IMR-90 (cell line): Measurements from ENCODE around the gene SNAPC4. TPM values are rescaled to one million over a fixed set of nuclear protein-coding genes. Genes with fewer than 3 reads are reported as not detected.
A peak's percentile ranks its signal among the peaks of the same experiment; 100 is the strongest.

Source experiments
- ATAC-seq: fragments of 200-7000 bp; cut with Tn5 transposase; 2 replicates; pipeline ENCODE4 v1.9.1; 2020; ENCODE audit warnings: low read depth, mild to moderate bottlenecking, moderate library complexity
- BruUV-seq: library from RNA; stranded (reverse); fragments of 400-500 nt; replicated peaks from 2 replicates; lab custom pipeline; 2021; lab: Mats Ljungman, UMichigan
- CTCF ChIA-PET: fragments of 300-600 bp; formaldehyde crosslinking; extraction: SDS; loops from one replicate; lab custom pipeline; 2021; ENCODE audit warnings: antibody characterized with exemption; lab: Yijun Ruan, JAX
- POLR2A ChIA-PET: fragments of 300-600 bp; sonication (Branson Sonifier 250); formaldehyde crosslinking; loops from one replicate; lab custom pipeline; 2022; ENCODE audit warnings: antibody characterized with exemption; ENCODE audit not compliant: unreplicated experiment; lab: Charles Lee
- DNase-seq: peaks from one replicate; pipeline ENCODE4 v3.0.0; 2013
- H2AFZ ChIP-seq: replicated peaks from 2 replicates; pipeline ENCODE3; 2013; ENCODE audit warnings: low read length, mild to moderate bottlenecking; ENCODE audit not compliant: poor library complexity
- H2AK5ac ChIP-seq: 2 replicates; pipeline ENCODE4 v1.6.1; 2013; ENCODE audit warnings: low read depth, low read length, inconsistent platforms
- H2AK9ac ChIP-seq: replicated peaks from 2 replicates; pipeline ENCODE3; 2013; ENCODE audit warnings: mild to moderate bottlenecking, low read depth, low read length, moderate library complexity; ENCODE audit not compliant: poor library complexity
- H2BK120ac ChIP-seq: 2 replicates; pipeline ENCODE4 v1.6.1; 2013; ENCODE audit warnings: low read depth, low read length, inconsistent platforms
- H2BK15ac ChIP-seq: 3 replicates; pipeline ENCODE4 v1.6.1; 2013; ENCODE audit warnings: low read depth, low read length, inconsistent platforms
- H2BK20ac ChIP-seq: 2 replicates; pipeline ENCODE4 v1.6.1; 2013; ENCODE audit warnings: low read depth, mild to moderate bottlenecking, inconsistent platforms, low read length, moderate library complexity
- H2BK5ac ChIP-seq: 2 replicates; pipeline ENCODE4 v1.6.1; 2013; ENCODE audit warnings: mild to moderate bottlenecking, low read depth, low read length, inconsistent platforms; ENCODE audit not compliant: poor library complexity, severe bottlenecking
- H3K14ac ChIP-seq: replicated peaks from 2 replicates; pipeline ENCODE4 v1.6.1; 2013; ENCODE audit warnings: low read depth, low read length, inconsistent platforms
- H3K18ac ChIP-seq: 2 replicates; pipeline ENCODE4 v1.6.1; 2013; ENCODE audit warnings: low read depth, low read length, control low read depth
- H3K23ac ChIP-seq: 2 replicates; pipeline ENCODE4 v1.6.1; 2013; ENCODE audit warnings: low read depth, low read length, inconsistent platforms
- H3K27ac ChIP-seq: 2 replicates; pipeline ENCODE4 v1.5.1; 2013; ENCODE audit warnings: mild to moderate bottlenecking, control low read depth, low read length; ENCODE audit not compliant: insufficient read depth
- H3K27me3 ChIP-seq: 2 replicates; pipeline ENCODE4 v1.6.1; 2013; ENCODE audit warnings: low read length; ENCODE audit not compliant: control insufficient read depth, insufficient read depth
- H3K36me3 ChIP-seq: 2 replicates; pipeline ENCODE4 v1.6.1; 2013; ENCODE audit warnings: low read length, mixed read lengths; ENCODE audit not compliant: control insufficient read depth, insufficient read depth
- H3K4ac ChIP-seq: 2 replicates; pipeline ENCODE4 v1.6.1; 2013; ENCODE audit warnings: low read depth, low read length, inconsistent platforms
- H3K4me1 ChIP-seq: 2 replicates; pipeline ENCODE4 v1.6.1; 2013; ENCODE audit warnings: low read length, mixed read lengths; ENCODE audit not compliant: control insufficient read depth, insufficient read depth
- H3K4me2 ChIP-seq: 2 replicates; pipeline ENCODE4 v1.6.1; 2013; ENCODE audit warnings: low read depth, mild to moderate bottlenecking, control low read depth, low read length, moderate library complexity
- H3K4me3 ChIP-seq: 2 replicates; pipeline ENCODE4 v1.5.1; 2013; ENCODE audit warnings: low read depth, mild to moderate bottlenecking, control low read depth, low read length, moderate library complexity; ENCODE audit not compliant: insufficient read depth
- H3K56ac ChIP-seq: 2 replicates; pipeline ENCODE4 v1.6.1; 2013; ENCODE audit warnings: low read length, inconsistent platforms; ENCODE audit not compliant: insufficient read depth; ENCODE audit errors: extremely low read depth
- H3K79me1 ChIP-seq, 2 experiments: 2 replicates each; pipeline ENCODE4 v1.6.1; 2013; ENCODE audit warnings: low read length in 2 of 2, inconsistent platforms in 1 of 2, low read depth in 1 of 2
- H3K9ac ChIP-seq: 2 replicates; pipeline ENCODE4 v1.6.1; 2013; ENCODE audit warnings: low read depth, low read length, control low read depth
- H3K9me1 ChIP-seq: 2 replicates; pipeline ENCODE4 v1.6.1; 2013; ENCODE audit warnings: low read length, inconsistent platforms; ENCODE audit not compliant: insufficient read depth
- H3K9me3 ChIP-seq: 2 replicates; pipeline ENCODE4 v1.6.1; 2013; ENCODE audit warnings: low read length; ENCODE audit not compliant: control insufficient read depth, insufficient read depth
- H4K20me1 ChIP-seq: 2 replicates; pipeline ENCODE4 v1.6.1; 2013; ENCODE audit warnings: low read length, inconsistent platforms; ENCODE audit not compliant: insufficient read depth
- H4K5ac ChIP-seq: 2 replicates; pipeline ENCODE4 v1.6.1; 2013; ENCODE audit warnings: mild to moderate bottlenecking, low read depth, low read length, control low read depth
- H4K8ac ChIP-seq, 2 experiments: 2 replicates each; pipeline ENCODE4 v1.6.1; 2013; ENCODE audit warnings: low read depth in 2 of 2, low read length in 2 of 2, control low read depth in 1 of 2, inconsistent platforms in 1 of 2
- H4K91ac ChIP-seq: 2 replicates; pipeline ENCODE4 v1.6.1; 2013; ENCODE audit warnings: low read depth, low read length, inconsistent platforms; ENCODE audit not compliant: insufficient read depth
- BHLHE40 ChIP-seq: fragments of 150-350 bp; IDR thresholded peaks from 2 replicates; pipeline ENCODE4 v1.6.1; 2016; ENCODE audit warnings: mild to moderate bottlenecking, low read depth, low read length
- CHD1 ChIP-seq: IDR thresholded peaks from 2 replicates; pipeline ENCODE4 v1.6.1; 2012; ENCODE audit warnings: low read depth, low read length, improper control_type of control experiment
- FOS ChIP-seq: fragments of 150-350 bp; IDR thresholded peaks from 2 replicates; pipeline ENCODE4 v1.6.1; 2016; ENCODE audit warnings: low read depth, low read length
- MXI1 ChIP-seq: IDR thresholded peaks from 2 replicates; pipeline ENCODE4 v1.6.1; 2012; ENCODE audit warnings: low read depth, mild to moderate bottlenecking, low read length, moderate library complexity, borderline replicate concordance
- WGBS, 2 experiments: methylation state at CpG; one replicate each; pipeline versions ENCODE4 v1.1.5 to v1.1.7; 2013; ENCODE audit warnings: missing lambda C conversion rate in 2 of 2; ENCODE audit not compliant: insufficient read length in 1 of 2; ENCODE audit errors: extremely low coverage in 2 of 2; 5-methylcytosine and 5-hydroxymethylcytosine counted together
- dilution Hi-C: fragments of 300-500 bp; cut with HindIII; formaldehyde crosslinking; loops from one replicate; pipeline ENCODE4 v1.14.3; 2018; ENCODE audit warnings: low sequenced_read_pairs; ENCODE audit not compliant: unreplicated experiment
- in situ Hi-C: fragments of 300-500 bp; cut with MboI; formaldehyde crosslinking; loops from 3 replicates; pipeline ENCODE4 v1.14.3; 2019; ENCODE audit warnings: low sequenced_read_pairs, inconsistent platforms, mixed read lengths
- intact Hi-C: fragments of 100-400 bp; cut with micrococcal nuclease; formaldehyde crosslinking; loops from 2 replicates; pipeline ENCODE4 v1.10.0; 2022
- polyA plus RNA-seq, 3 experiments: library from polyadenylated mRNA; depleted of rRNA; stranded (reverse); fragments of >200 nt; gene quantifications; 2 replicates each; pipeline ENCODE4 v1.2.3, GENCODE V29; 2012; ENCODE audit warnings: low replicate concordance in 1 of 3
- total RNA-seq: library from RNA; depleted of rRNA; stranded (reverse); fragments of >200 nt; gene quantifications from 2 replicates; pipeline ENCODE4 v1.2.3, GENCODE V29; 2012
- TF ChIP-seq, protein P1 (sequence below): conservative IDR thresholded peaks from 2 replicates; pipeline ENCODE4 v1.5.1; 2012; ENCODE audit warnings: mild to moderate bottlenecking, low read depth, low read length, improper control_type of control experiment
- TF ChIP-seq, protein P2 (sequence below): fragments of 150-350 bp; IDR thresholded peaks from 2 replicates; pipeline ENCODE4 v1.6.1; 2016; ENCODE audit warnings: low read depth, mild to moderate bottlenecking, low read length, moderate library complexity, borderline replicate concordance

Gene SNAPC4
- total and polyA plus RNA-seq, 2 of the 4 experiments (the other 2 are of a cell fraction), result 2.5 to 6.5 TPM

DNA sequence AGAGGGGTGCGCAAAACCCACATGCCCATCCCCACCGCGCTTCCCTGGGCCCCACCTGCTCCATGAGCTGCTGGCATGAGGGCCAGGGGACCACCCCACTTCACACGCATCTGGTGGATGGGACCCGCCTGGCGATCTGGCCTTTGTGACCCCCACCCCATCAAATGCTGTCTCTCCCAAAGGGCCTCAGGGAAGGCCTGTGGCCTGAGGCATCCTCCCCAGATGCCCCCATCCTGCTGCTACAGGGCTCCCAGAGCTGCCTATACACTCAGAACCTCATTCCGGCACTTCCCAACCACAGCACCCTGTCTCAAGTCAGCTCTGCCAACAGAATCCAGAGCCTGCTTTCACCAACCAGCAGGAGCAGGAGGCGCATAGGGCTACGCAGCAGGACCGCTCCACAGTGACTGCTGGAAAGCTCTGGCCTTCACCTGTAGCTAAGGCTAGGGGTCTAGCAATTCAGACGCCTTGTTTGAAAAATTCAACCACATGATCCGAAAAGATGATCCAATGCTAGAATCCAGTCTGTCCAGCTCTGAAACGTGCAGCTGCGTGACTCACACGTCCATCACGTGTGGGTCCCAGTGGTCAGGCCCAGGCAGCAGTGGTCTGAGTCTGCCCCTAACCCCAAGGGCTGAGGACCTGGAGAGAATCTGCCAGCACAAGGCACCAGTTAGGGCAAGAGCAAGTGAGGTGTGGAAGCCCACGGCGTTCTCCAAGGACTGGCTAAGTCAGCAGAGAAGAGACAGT is 1.4 kb upstream of the SNAPC4 start (continued):
- TF ChIP-seq CHD1 (no peak), FOS (no peak)

DNA sequence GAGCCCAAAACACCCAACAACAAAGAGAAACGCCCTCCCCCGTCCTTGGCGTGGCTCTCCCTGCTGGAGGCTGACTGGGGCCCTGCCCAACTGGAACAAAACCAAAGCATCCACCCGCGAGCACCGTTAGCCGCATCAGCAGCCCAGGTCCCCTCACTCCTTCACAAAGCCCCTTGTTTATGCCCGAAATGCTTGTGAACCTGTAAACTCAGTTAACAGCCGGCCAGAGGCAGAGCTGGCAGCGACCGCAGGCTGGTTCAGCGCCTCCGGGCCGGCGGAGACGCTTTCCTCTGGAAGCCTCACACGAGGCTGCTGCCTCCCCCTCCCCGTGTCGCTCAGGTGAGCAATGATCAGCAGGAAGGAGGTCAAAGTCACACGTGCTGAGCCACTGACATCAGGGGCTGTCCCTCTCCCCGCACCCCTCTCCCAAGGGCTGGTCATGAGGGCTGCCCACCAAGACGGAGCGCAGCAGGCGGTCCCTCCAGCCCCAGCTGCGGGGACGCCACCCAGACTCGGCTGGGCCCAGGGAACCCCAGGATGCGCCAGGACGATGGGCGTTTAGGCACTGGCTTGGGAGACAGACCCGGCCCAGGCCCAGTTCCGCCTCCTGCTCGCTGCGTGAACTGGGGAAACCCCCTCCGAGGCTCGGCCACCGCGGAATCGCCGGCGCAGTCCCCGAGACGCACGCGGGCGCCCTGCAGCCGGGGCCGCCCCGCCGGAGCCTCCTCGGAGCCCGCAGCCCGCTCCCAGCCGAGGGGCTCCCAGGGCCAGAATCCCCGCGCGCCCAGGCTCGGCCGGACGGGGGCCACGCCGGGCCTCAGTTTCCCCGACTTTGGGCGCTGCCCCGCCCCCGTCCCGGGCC is 563 bp downstream of the SNAPC4 start:
- H3K14ac ChIP-seq, result peak overlapping the region; percentile 34; the same call in 1 of the 2 replicates
- DNase-seq (no peak), ATAC-seq (peak; percentile 43)
- H3K27ac ChIP-seq, result peak overlapping the region; percentile 59; the same call in 1 of the 2 replicates
- no TSS peak for BruUV-seq
- peak overlapping the region; percentile 100 for H3K4me2 ChIP-seq
- H3K4me1 ChIP-seq, result peaks cover 9% of the 10 kb centered on the region
- peak overlapping the region; percentile 95 for H2AK9ac ChIP-seq
- peak overlapping the region; percentile 98 for H2AFZ ChIP-seq
- POLR2A ChIA-PET, result no interaction called here
- H3K9me3 ChIP-seq, result no peaks in the 10 kb centered on the region
- in situ Hi-C loops, result loop anchor here (5.0 kb wide), 1 partner anchor 77 kb away; no protein-coding TSS in a partner anchor
- dilution Hi-C loops, result no loop called here
- peak overlapping the region; percentile 90; the same call in 1 of the 2 replicates for H3K23ac ChIP-seq
- H3K4me3 ChIP-seq, result peak overlapping the region; percentile 76
- no peak overlapping the region for H2BK15ac ChIP-seq
- H4K91ac ChIP-seq, result peak overlapping the region; percentile 65; the same call in 1 of the 2 replicates
- WGBS, 2 experiments, result 0% methylated on average over 29 of the region's 67 CpGs; no CpG with 5 or more reads in 1 of the 2 experiments
- intact Hi-C loops, result loop anchor here (1.0 to 5.0 kb wide), 2 partner anchors 72 to 87 kb away; partner anchors contain the start of gene GPSM1
- no peak overlapping the region for H3K18ac ChIP-seq
- peak overlapping the region; percentile 82 for H3K9ac ChIP-seq
- H2BK120ac ChIP-seq, result no peak overlapping the region
- peak overlapping the region; percentile 66 for H2AK5ac ChIP-seq
- H4K20me1 ChIP-seq, result peaks cover 16% of the 10 kb centered on the region
- H3K4ac ChIP-seq, result peak overlapping the region; percentile 38
- no peaks in the 10 kb centered on the region for H3K9me1 ChIP-seq
- H3K36me3 ChIP-seq, result peaks cover 47% of the 10 kb centered on the region
- H2BK20ac ChIP-seq, result no peak overlapping the region
- peak overlapping the region; percentile 67 to 92; a peak in 2 of 4 replicates for H4K8ac ChIP-seq
- H2BK5ac ChIP-seq, result no peak overlapping the region
- no peaks in the 10 kb centered on the region for H3K27me3 ChIP-seq
- CTCF ChIA-PET, result no interaction called here
- peaks cover 20 to 30% of the 10 kb centered on the region in 2 experiments for H3K79me1 ChIP-seq
- peak; percentile 68; the same call in 1 of the 2 replicates for TF ChIP-seq MXI1
- TF ChIP-seq, protein P1, sequence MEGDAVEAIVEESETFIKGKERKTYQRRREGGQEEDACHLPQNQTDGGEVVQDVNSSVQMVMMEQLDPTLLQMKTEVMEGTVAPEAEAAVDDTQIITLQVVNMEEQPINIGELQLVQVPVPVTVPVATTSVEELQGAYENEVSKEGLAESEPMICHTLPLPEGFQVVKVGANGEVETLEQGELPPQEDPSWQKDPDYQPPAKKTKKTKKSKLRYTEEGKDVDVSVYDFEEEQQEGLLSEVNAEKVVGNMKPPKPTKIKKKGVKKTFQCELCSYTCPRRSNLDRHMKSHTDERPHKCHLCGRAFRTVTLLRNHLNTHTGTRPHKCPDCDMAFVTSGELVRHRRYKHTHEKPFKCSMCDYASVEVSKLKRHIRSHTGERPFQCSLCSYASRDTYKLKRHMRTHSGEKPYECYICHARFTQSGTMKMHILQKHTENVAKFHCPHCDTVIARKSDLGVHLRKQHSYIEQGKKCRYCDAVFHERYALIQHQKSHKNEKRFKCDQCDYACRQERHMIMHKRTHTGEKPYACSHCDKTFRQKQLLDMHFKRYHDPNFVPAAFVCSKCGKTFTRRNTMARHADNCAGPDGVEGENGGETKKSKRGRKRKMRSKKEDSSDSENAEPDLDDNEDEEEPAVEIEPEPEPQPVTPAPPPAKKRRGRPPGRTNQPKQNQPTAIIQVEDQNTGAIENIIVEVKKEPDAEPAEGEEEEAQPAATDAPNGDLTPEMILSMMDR, result no peak
- TF ChIP-seq, protein P2, sequence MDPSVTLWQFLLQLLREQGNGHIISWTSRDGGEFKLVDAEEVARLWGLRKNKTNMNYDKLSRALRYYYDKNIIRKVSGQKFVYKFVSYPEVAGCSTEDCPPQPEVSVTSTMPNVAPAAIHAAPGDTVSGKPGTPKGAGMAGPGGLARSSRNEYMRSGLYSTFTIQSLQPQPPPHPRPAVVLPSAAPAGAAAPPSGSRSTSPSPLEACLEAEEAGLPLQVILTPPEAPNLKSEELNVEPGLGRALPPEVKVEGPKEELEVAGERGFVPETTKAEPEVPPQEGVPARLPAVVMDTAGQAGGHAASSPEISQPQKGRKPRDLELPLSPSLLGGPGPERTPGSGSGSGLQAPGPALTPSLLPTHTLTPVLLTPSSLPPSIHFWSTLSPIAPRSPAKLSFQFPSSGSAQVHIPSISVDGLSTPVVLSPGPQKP, result no peak
- no peak for TF ChIP-seq BHLHE40
- TF ChIP-seq FOS, result no peak
- H4K5ac ChIP-seq, result no peak overlapping the region
- H3K56ac ChIP-seq, result no peak overlapping the region
